Subcutaneous adipose tissue (tissue), 4 donors: ENCODE data around the gene CES5A. TPM values are rescaled to one million over a fixed set of nuclear protein-coding genes. Genes with fewer than 3 reads are reported as not detected.

Source experiments
- CTCF ChIP-seq: fragments of 450-650 bp; IDR thresholded peaks from one replicate; pipeline ENCODE4 v1.5.1; 2016; ENCODE audit warnings: low read depth, mild to moderate bottlenecking, control low read depth, antibody characterized with exemption, moderate library complexity
- total RNA-seq, 4 donors: library from RNA; depleted of rRNA; stranded (reverse); fragments of >200 nt; gene quantifications; one replicate each; pipeline ENCODE4 v1.1.0, GENCODE V29; 2016

CES5A gene
- total RNA-seq, 4 donors from 2014 or later, result not detected

GRCh38 chr16:55873122-55873521 lies 2.1 kb downstream of the CES5A start:
- TF ChIP-seq CTCF, result no peak

GRCh38 chr16:55872130-55872529 lies 3.0 kb downstream of the CES5A start:
- no peak for TF ChIP-seq CTCF

GRCh38 chr16:55871411-55872038 lies 3.6 kb downstream of the CES5A start:
- TF ChIP-seq CTCF, result no peak

DNA sequence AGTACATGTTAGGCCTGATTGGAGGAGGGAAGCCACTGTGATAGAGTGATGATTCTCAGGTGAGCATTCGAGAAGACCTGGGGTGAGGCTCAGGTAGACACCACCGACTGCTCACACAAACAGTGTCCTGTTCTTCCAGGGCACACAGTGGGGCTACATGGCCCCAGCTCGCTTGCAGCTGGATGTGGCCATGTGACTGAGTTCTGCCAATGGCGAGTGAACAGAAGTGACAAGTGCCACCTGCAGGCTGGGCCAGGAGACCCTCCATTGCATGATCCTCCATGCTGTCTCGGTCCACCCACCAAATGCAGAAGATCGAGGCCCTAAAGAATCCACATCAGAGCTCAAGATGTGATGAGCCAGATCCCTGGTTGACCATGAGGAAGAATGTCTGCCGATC lies 6.2 kb downstream of the CES5A start:
- TF ChIP-seq CTCF, result no peak

DNA sequence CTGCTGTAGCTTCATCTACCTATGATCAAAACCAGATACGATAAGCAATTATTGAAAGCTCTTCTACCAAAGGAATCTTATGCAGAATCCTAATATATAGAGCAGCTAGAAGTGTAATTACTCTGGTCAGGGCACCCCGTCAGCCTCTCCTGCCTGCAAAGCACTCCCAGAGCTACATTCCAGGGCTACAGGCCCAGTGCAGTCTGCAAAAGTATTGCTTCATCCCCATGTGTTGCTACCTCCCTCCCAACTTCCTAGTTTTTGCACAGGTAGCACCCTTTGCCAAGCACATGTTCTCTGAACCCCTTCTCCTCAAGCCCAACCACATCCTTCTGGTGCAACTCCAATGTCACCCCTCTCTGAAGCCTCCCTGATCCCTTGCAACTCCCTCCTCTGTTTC lies 7.0 kb downstream of the CES5A start:
- TF ChIP-seq CTCF, result no peak

GRCh38 chr16:55861288-55861687 lies 13.9 kb downstream of the CES5A start:
- TF ChIP-seq CTCF, result no peak

DNA sequence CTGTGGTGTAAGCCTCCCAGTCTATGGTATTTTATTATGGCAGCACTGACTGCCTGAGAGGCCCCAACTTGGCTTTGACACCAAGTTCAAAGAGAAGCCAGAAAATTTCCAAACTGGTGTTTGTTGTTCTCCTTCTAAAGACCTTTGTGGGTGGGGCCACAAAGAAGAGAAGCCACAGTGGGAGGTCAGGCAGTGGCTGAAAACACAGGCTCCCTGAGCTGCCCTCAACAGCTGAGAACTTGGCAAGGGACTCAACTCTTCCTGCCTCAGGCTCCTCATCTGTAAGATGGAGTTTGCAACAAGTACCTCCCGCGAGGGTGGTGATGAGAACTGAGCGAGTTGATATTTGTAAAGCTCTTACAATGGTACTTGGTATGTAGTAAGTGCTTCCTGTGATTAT lies 18.2 kb downstream of the CES5A start:
- TF ChIP-seq CTCF, result no peak

DNA sequence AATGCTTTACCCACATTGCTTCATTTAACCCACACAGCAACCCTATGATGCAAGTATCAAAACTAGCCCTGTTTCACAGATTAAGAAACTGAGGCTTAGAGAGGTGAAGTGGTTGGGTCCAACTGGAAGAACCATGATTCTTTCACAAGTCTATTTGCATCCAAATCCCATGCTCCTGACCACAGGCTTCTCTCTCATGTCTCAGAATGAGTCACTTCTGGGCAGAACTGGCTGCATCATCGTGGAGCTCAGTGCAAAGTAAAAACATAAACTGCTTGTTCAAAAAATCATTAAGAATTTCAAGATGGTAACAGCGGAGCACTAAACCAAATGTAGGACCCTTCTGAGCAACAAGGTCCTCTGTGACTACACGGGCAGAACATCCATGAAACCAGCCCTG lies 22.1 kb downstream of the CES5A start:
- TF ChIP-seq CTCF, result no peak
